Measurements from ENCODE around the gene ATP5F1D. TPM values are rescaled to one million over a fixed set of nuclear protein-coding genes. Genes with fewer than 3 reads are reported as not detected.

The ATP5F1D gene
- total RNA-seq, 4 donors from 2014 or later: 47.9 to 118 (median 66.1) TPM

GRCh38 chr19:1288226-1288612 lies 46.7 kb downstream of the ATP5F1D start:
- TF ChIP-seq, protein P1, sequence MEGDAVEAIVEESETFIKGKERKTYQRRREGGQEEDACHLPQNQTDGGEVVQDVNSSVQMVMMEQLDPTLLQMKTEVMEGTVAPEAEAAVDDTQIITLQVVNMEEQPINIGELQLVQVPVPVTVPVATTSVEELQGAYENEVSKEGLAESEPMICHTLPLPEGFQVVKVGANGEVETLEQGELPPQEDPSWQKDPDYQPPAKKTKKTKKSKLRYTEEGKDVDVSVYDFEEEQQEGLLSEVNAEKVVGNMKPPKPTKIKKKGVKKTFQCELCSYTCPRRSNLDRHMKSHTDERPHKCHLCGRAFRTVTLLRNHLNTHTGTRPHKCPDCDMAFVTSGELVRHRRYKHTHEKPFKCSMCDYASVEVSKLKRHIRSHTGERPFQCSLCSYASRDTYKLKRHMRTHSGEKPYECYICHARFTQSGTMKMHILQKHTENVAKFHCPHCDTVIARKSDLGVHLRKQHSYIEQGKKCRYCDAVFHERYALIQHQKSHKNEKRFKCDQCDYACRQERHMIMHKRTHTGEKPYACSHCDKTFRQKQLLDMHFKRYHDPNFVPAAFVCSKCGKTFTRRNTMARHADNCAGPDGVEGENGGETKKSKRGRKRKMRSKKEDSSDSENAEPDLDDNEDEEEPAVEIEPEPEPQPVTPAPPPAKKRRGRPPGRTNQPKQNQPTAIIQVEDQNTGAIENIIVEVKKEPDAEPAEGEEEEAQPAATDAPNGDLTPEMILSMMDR (IDR thresholded peaks at IDR 0.05; ENCODE audit: low read depth): no peak

DNA sequence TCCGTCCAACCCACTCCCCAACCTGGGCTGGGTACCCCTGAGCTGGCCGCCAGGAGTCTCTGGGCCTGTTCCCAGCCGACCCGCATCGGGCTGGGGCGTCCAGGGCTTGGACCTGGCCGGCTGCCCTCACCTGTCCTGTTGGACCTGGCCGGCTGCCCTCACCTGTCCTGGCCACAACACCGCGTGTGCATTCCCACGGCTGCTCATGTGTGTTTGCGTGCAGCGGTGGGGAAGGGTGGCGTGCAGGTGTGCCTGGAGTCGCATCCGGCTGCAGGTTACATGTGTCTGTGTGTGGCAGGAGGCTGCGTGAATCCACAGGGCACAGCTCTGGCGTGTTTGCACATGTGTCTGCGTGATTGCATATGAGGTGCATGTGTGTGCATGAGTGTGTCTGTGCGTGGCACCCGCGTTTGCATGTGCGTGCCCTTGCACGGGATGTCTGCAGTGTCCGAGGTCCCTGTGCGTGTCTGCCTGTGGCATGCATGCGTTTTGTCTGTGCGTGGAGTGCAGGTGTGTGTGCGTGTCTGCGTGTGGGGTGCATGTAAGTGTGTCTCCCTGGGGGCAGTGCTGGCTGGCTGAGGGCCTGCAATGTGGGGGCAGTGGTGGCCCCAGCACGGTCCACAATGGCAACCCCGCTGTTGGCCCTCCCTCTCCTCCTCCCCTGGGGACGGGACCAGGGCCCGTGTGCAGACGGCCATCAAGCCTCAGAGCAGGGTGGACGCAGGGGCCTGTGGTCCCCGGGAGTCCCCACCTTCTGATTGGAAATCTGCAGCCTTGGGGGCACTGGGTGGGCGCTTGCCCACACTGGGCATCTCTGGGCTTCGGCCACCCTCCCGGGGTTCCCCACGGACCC lies 47.5 kb downstream of the ATP5F1D start:
- TF ChIP-seq, protein P1 (IDR thresholded peaks at IDR 0.05; ENCODE audit: low read depth): no peak

GRCh38 chr19:1289686-1290025 lies 48.1 kb downstream of the ATP5F1D start:
- TF ChIP-seq, protein P1 (IDR thresholded peaks at IDR 0.05; ENCODE audit: low read depth): no peak

DNA sequence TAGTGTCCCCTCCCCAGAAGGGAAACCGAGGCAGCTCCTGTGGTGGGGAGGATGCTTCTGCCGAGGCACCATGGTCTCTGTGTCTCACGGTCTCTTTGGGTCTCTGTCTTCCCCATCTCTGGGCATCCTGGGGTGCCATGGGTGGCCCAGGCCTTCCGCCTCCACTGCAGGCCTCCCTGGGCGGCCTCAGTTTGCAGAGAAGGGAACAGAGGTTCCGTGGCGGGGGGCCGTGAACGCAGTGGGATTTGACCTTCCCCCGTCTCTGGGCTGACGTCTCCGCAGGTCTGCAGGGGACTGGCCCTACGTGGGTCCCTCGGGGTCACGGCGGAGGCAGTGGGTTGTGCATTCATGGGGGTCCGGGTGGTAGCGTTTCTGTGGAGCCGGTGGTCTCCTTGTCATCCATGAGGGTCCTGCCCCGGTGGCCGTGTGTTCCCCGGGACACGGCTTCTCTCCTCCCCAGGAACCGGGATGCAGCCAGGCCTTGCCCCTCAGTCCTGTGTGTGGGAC lies 48.7 kb downstream of the ATP5F1D start:
- TF ChIP-seq, protein P1 (IDR thresholded peaks at IDR 0.05; ENCODE audit: low read depth): no peak

GRCh38 chr19:1290703-1291651 lies 49.4 kb downstream of the ATP5F1D start:
- TF ChIP-seq, protein P1 (IDR thresholded peaks at IDR 0.05; ENCODE audit: low read depth): no peak

GRCh38 chr19:1291761-1292418 lies 50.3 kb downstream of the ATP5F1D start:
- TF ChIP-seq, protein P1 (IDR thresholded peaks at IDR 0.05; ENCODE audit: low read depth): no peak
